Measurements from ENCODE around the gene HS2ST1. TPM values are rescaled to one million over a fixed set of nuclear protein-coding genes. Genes with fewer than 3 reads are reported as not detected.

Gene HS2ST1
- total RNA-seq, 1 donor from 2014 or later: 12.6 TPM

- intact Hi-C loops (cut with micrococcal nuclease): no loop called here
- DNase-seq: no peak
- TF ChIP-seq, protein P1, sequence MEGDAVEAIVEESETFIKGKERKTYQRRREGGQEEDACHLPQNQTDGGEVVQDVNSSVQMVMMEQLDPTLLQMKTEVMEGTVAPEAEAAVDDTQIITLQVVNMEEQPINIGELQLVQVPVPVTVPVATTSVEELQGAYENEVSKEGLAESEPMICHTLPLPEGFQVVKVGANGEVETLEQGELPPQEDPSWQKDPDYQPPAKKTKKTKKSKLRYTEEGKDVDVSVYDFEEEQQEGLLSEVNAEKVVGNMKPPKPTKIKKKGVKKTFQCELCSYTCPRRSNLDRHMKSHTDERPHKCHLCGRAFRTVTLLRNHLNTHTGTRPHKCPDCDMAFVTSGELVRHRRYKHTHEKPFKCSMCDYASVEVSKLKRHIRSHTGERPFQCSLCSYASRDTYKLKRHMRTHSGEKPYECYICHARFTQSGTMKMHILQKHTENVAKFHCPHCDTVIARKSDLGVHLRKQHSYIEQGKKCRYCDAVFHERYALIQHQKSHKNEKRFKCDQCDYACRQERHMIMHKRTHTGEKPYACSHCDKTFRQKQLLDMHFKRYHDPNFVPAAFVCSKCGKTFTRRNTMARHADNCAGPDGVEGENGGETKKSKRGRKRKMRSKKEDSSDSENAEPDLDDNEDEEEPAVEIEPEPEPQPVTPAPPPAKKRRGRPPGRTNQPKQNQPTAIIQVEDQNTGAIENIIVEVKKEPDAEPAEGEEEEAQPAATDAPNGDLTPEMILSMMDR (IDR thresholded peaks at IDR 0.05; ENCODE audit: borderline replicate concordance): no peak
- H3K36me3 ChIP-seq: no peaks in the 10 kb centered on the region
- H3K4me1 ChIP-seq: peaks cover 54% of the 10 kb centered on the region
- H3K27ac ChIP-seq (replicated peaks): peak overlapping the region; percentile 89
- no peaks in the 10 kb centered on the region for H3K27me3 ChIP-seq (ENCODE audit: low read depth)
- H3K9me3 ChIP-seq (replicated peaks): no peaks in the 10 kb centered on the region
- peak overlapping the region; percentile 88 for H3K4me3 ChIP-seq
Observed at GRCh38 chr1:86915737-86916235, 1.4 kb downstream of the HS2ST1 start.

DNA sequence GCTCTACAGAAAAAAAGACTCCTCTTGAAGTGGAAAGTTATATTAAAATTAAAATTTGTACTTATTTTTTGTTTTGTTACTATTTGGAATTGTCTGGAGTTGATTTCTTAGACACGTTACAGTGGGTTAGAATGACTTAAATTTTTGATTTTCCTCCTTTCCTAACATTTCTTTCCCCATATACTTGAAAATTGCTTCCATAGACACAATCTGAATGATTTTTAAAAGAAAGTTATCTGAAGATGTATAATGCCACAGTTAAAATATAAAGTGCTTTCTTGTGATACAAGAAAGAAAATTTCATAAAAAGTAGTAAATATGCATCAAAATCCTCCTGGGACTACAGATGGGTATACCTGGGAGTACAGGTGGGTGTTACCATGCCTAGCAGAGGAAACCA lies 2.3 kb downstream of the HS2ST1 start:
- Histone ChIP-seq H3K27ac (replicated peaks) (no peak overlapping the region), H3K27me3 (ENCODE audit: low read depth) (no peaks in the 10 kb centered on the region), H3K9me3 (replicated peaks) (peaks cover 3% of the 10 kb centered on the region), H3K4me3 (no peak overlapping the region), H3K4me1 (peaks cover 47% of the 10 kb centered on the region), H3K36me3 (no peaks in the 10 kb centered on the region)
- TF ChIP-seq, protein P1 (IDR thresholded peaks at IDR 0.05; ENCODE audit: borderline replicate concordance): no peak
- DNase-seq: no peak
- intact Hi-C loops (cut with micrococcal nuclease): no loop called here

DNA sequence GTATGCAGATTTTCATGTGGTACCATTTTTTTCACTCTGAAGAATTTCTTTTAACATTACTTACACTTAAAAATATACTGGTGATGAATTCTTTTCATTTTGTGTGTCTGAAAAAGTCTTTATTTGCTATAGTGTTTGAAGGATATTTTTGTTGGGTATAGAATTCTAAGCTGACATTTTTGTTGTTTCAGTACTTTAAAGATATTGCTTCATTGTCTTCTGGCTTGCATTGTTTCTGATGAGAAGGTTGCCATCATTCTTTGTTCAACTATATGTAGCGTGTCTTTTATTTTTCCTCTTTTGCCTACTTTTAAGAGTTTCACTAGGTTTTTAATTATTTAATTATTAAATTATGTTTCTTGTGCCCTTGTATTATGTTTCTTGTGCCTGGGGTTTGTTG lies 8.0 kb downstream of the HS2ST1 start:
- H3K36me3 ChIP-seq: no peaks in the 10 kb centered on the region
- intact Hi-C loops (cut with micrococcal nuclease): no loop called here
- H3K27me3 ChIP-seq (ENCODE audit: low read depth): no peaks in the 10 kb centered on the region
- DNase-seq: no peak
- no peak overlapping the region for H3K4me3 ChIP-seq
- TF ChIP-seq, protein P1 (IDR thresholded peaks at IDR 0.05; ENCODE audit: borderline replicate concordance): no peak
- H3K9me3 ChIP-seq (replicated peaks): peaks cover 22% of the 10 kb centered on the region
- no peak overlapping the region for H3K27ac ChIP-seq (replicated peaks)
- H3K4me1 ChIP-seq: no peaks in the 10 kb centered on the region

DNA sequence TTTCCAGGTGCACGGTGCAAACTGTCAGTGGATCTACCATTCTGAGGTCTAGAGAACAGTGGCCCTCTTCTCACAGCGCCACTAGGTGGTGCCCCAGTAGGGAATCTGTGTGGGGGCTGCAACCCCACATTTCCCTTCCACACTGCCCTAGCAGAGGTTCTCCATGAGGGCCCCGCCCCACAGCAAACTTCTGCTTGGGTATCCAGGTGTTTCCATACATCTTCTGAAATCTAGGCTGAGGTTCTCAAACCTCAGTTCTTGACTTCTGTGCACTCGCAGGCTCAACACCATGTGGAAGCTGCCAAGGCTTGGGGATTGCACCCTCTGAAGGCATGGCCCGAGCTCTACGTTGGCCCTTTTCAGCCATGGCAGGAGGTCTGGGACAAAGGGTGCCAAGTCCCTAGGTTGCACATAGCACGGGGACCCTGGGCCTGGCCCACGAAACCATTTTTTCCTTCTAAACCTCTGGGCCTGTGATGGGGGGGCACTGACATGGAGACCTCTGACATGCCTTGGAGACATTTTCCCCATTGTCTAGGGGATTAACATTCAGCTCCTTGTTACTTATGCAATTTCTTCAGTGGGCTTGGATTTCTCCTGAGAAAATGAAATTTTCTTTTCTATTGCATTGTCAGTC lies 10.0 kb downstream of the HS2ST1 start:
- no peaks in the 10 kb centered on the region for H3K27me3 ChIP-seq (ENCODE audit: low read depth)
- DNase-seq: no peak
- H3K4me1 ChIP-seq: peaks cover 7% of the 10 kb centered on the region
- H3K4me3 ChIP-seq: no peak overlapping the region
- no peaks in the 10 kb centered on the region for H3K36me3 ChIP-seq
- H3K9me3 ChIP-seq (replicated peaks): peaks cover 22% of the 10 kb centered on the region
- TF ChIP-seq, protein P1 (IDR thresholded peaks at IDR 0.05; ENCODE audit: borderline replicate concordance): no peak
- intact Hi-C loops (cut with micrococcal nuclease): no loop called here
- H3K27ac ChIP-seq (replicated peaks): no peak overlapping the region

- intact Hi-C loops (cut with micrococcal nuclease): no loop called here
- TF ChIP-seq, protein P1 (IDR thresholded peaks at IDR 0.05; ENCODE audit: borderline replicate concordance): no peak
- no peak overlapping the region for H3K4me3 ChIP-seq
- H3K4me1 ChIP-seq: peaks cover 7% of the 10 kb centered on the region
- H3K9me3 ChIP-seq (replicated peaks): peaks cover 22% of the 10 kb centered on the region
- no peaks in the 10 kb centered on the region for H3K36me3 ChIP-seq
- H3K27me3 ChIP-seq (ENCODE audit: low read depth): no peaks in the 10 kb centered on the region
- no peak overlapping the region for H3K27ac ChIP-seq (replicated peaks)
- no peak for DNase-seq
Observed at GRCh38 chr1:86925742-86926141, 11.3 kb downstream of the HS2ST1 start.
